WTC11 (cell line): ENCODE results near the gene AKIRIN1. TPM values are rescaled to one million over a fixed set of nuclear protein-coding genes. Genes with fewer than 3 reads are reported as not detected.

Experiments
- ATF1 ChIP-seq: sonication (generic); formaldehyde crosslinking; IDR thresholded peaks from 2 replicates; pipeline ENCODE4 v1.8.1; 2023; ENCODE audit warnings: mild to moderate bottlenecking, moderate library complexity, missing genetic modification reagents
- ETV6 ChIP-seq: sonication (generic); formaldehyde crosslinking; IDR thresholded peaks from 2 replicates; pipeline ENCODE4 v1.8.1; 2022; ENCODE audit warnings: mild to moderate bottlenecking, missing genetic modification reagents
- FOXP1 ChIP-seq: sonication (generic); formaldehyde crosslinking; IDR thresholded peaks from 2 replicates; pipeline ENCODE4 v1.8.0; 2022; ENCODE audit warnings: missing genetic modification reagents, mild to moderate bottlenecking, moderate library complexity, borderline replicate concordance
- GABPB1 ChIP-seq: sonication (generic); formaldehyde crosslinking; IDR thresholded peaks from 2 replicates; pipeline ENCODE4 v1.8.1; 2023; ENCODE audit warnings: mild to moderate bottlenecking, missing genetic modification reagents
- GRHL2 ChIP-seq: fragments of 250-450 bp; sonication (Bioruptor Pico); IDR thresholded peaks from 2 replicates; pipeline ENCODE4 v1.8.0; 2022; ENCODE audit warnings: mild to moderate bottlenecking, moderate library complexity; ENCODE audit not compliant: insufficient replicate concordance, severe bottlenecking
- GTF2I ChIP-seq: fragments of 250-450 bp; sonication (Bioruptor Pico); conservative IDR thresholded peaks from 2 replicates; pipeline ENCODE4 v1.4.0; 2021; ENCODE audit warnings: mild to moderate bottlenecking
- IRF2 ChIP-seq: sonication (generic); formaldehyde crosslinking; IDR thresholded peaks from 2 replicates; pipeline ENCODE4 v1.8.0; 2022; ENCODE audit warnings: low read depth, missing genetic modification reagents, borderline replicate concordance
- JUN ChIP-seq: sonication (generic); formaldehyde crosslinking; IDR thresholded peaks from 2 replicates; pipeline ENCODE4 v1.8.0; 2023; ENCODE audit warnings: mild to moderate bottlenecking, missing genetic modification reagents
- MYBL2 ChIP-seq: sonication (generic); formaldehyde crosslinking; IDR thresholded peaks from 2 replicates; pipeline ENCODE4 v1.8.1; 2023; ENCODE audit warnings: mild to moderate bottlenecking, moderate library complexity, missing genetic modification reagents
- PRRX2 ChIP-seq: fragments of 250-450 bp; sonication (Bioruptor Pico); IDR thresholded peaks from 2 replicates; pipeline ENCODE4 v1.8.0; 2021; ENCODE audit warnings: mild to moderate bottlenecking
- RORB ChIP-seq: fragments of 250-450 bp; sonication (Bioruptor Pico); IDR thresholded peaks from 2 replicates; pipeline ENCODE4 v1.9.0; 2021; ENCODE audit warnings: mild to moderate bottlenecking
- SP1 ChIP-seq: sonication (generic); formaldehyde crosslinking; conservative IDR thresholded peaks from 2 replicates; pipeline ENCODE4 v1.8.1; 2022; ENCODE audit warnings: missing genetic modification reagents
- TEAD1 ChIP-seq: sonication (generic); formaldehyde crosslinking; IDR thresholded peaks from 2 replicates; pipeline ENCODE4 v1.8.0; 2022; ENCODE audit warnings: mild to moderate bottlenecking, missing genetic modification reagents
- ZBTB21 ChIP-seq: sonication (generic); formaldehyde crosslinking; IDR thresholded peaks from 2 replicates; pipeline ENCODE4 v1.8.1; 2023; ENCODE audit warnings: mild to moderate bottlenecking, missing genetic modification reagents, borderline replicate concordance
- total RNA-seq: library from RNA; stranded (reverse); gene quantifications from 3 replicates; pipeline ENCODE4 v1.2.3, GENCODE V29; 2021
- TF ChIP-seq, protein P1 (sequence below): sonication (generic); formaldehyde crosslinking; conservative IDR thresholded peaks from 2 replicates; pipeline ENCODE4 v1.8.1; 2023; ENCODE audit warnings: mild to moderate bottlenecking, low read depth, missing genetic modification reagents, moderate library complexity
- TF ChIP-seq, protein P2 (sequence below): fragments of 250-450 bp; sonication (Bioruptor Pico); IDR thresholded peaks from 2 replicates; pipeline ENCODE4 v1.9.0; 2021; ENCODE audit warnings: mild to moderate bottlenecking
- TF ChIP-seq, protein P3 (sequence below): sonication (generic); formaldehyde crosslinking; IDR thresholded peaks from 2 replicates; pipeline ENCODE4 v1.8.1; 2023; ENCODE audit warnings: mild to moderate bottlenecking, missing genetic modification reagents
- TF ChIP-seq, protein P4 (sequence below): fragments of 250-450 bp; sonication (Bioruptor Pico); conservative IDR thresholded peaks from 2 replicates; pipeline ENCODE4 v1.9.0; 2021; ENCODE audit warnings: mild to moderate bottlenecking
- TF ChIP-seq, protein P5 (sequence below): sonication (generic); formaldehyde crosslinking; IDR thresholded peaks from 2 replicates; pipeline ENCODE4 v1.8.1; 2023; ENCODE audit warnings: mild to moderate bottlenecking, missing genetic modification reagents, moderate library complexity
- TF ChIP-seq, protein P6 (sequence below): fragments of 250-450 bp; sonication (Bioruptor Pico); IDR thresholded peaks from 2 replicates; pipeline ENCODE4 v1.8.0; 2021; ENCODE audit warnings: mild to moderate bottlenecking
- TF ChIP-seq, protein P7 (sequence below): sonication (generic); formaldehyde crosslinking; IDR thresholded peaks from 2 replicates; pipeline ENCODE4 v1.8.1; 2022; ENCODE audit warnings: missing genetic modification reagents, borderline replicate concordance
- TF ChIP-seq, protein P8 (sequence below): sonication (generic); formaldehyde crosslinking; IDR thresholded peaks from 2 replicates; pipeline ENCODE4 v1.8.1; 2023; ENCODE audit warnings: mild to moderate bottlenecking, missing genetic modification reagents, borderline replicate concordance

The AKIRIN1 gene
- total RNA-seq, 1 experiment from 2014 or later: 183 TPM

DNA sequence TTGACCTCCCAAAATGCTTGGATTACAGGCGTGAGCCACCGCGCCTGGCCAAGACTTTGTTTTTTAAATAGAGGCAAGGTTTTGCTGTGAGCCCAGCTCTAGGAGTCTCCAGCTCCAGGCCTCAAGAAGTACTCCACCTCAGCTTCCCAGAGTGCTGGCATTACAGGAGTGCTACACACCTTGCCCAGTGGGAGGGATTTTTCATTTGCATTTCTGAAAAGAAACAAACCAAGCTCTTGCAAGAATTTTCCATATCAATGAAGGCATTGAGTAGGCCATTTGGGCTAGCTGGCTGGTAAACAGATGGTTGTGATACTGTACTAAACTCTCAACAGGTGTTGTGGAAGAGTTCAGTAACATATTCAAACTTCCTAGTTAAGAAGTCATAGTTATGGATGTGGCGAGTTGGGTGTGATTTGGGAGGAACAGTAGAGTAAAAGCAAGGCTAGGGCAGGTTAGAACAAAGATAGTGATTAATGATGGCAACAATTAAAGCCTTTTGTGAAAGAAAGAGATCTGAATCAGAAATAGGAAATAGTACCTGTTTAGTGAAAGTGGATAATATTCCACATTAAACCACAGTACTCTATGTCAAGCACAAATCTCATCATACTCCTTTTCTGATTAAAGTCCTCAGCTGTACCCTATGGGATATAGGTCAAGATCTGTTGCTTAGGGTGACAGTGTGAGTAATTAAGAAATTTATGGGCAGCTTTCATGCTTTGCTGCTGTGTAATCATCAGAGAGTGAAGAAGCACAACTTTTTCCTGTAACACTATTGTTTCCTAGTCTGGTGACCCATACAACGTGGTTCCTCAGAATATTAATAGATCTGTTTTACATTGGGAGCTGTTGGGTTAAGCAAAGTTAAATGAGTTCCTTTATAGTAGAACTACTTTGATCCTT, 10.7 kb downstream of the AKIRIN1 start (continued):
- TF ChIP-seq, protein P1, sequence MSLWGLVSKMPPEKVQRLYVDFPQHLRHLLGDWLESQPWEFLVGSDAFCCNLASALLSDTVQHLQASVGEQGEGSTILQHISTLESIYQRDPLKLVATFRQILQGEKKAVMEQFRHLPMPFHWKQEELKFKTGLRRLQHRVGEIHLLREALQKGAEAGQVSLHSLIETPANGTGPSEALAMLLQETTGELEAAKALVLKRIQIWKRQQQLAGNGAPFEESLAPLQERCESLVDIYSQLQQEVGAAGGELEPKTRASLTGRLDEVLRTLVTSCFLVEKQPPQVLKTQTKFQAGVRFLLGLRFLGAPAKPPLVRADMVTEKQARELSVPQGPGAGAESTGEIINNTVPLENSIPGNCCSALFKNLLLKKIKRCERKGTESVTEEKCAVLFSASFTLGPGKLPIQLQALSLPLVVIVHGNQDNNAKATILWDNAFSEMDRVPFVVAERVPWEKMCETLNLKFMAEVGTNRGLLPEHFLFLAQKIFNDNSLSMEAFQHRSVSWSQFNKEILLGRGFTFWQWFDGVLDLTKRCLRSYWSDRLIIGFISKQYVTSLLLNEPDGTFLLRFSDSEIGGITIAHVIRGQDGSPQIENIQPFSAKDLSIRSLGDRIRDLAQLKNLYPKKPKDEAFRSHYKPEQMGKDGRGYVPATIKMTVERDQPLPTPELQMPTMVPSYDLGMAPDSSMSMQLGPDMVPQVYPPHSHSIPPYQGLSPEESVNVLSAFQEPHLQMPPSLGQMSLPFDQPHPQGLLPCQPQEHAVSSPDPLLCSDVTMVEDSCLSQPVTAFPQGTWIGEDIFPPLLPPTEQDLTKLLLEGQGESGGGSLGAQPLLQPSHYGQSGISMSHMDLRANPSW (CRISPR knock-in tag): no peak
- TF ChIP-seq IRF2 (CRISPR knock-in tag) (no peak), FOXP1 (no peak), RORB (CRISPR knock-in tag) (no peak), MYBL2 (CRISPR knock-in tag) (no peak), JUN (CRISPR knock-in tag) (no peak), PRRX2 (CRISPR knock-in tag) (no peak), ETV6 (CRISPR knock-in tag) (no peak), GABPB1 (CRISPR knock-in tag) (no peak), ATF1 (CRISPR knock-in tag) (no peak), SP1 (peak; percentile 52; the same call in 1 of the 2 replicates), GTF2I (CRISPR knock-in tag) (no peak), GRHL2 (no peak), ZBTB21 (no peak), TEAD1 (peak; percentile 69; the same call in 1 of the 2 replicates)
- TF ChIP-seq, protein P2, sequence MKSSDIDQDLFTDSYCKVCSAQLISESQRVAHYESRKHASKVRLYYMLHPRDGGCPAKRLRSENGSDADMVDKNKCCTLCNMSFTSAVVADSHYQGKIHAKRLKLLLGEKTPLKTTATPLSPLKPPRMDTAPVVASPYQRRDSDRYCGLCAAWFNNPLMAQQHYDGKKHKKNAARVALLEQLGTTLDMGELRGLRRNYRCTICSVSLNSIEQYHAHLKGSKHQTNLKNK (CRISPR knock-in tag): no peak
- TF ChIP-seq, protein P3, sequence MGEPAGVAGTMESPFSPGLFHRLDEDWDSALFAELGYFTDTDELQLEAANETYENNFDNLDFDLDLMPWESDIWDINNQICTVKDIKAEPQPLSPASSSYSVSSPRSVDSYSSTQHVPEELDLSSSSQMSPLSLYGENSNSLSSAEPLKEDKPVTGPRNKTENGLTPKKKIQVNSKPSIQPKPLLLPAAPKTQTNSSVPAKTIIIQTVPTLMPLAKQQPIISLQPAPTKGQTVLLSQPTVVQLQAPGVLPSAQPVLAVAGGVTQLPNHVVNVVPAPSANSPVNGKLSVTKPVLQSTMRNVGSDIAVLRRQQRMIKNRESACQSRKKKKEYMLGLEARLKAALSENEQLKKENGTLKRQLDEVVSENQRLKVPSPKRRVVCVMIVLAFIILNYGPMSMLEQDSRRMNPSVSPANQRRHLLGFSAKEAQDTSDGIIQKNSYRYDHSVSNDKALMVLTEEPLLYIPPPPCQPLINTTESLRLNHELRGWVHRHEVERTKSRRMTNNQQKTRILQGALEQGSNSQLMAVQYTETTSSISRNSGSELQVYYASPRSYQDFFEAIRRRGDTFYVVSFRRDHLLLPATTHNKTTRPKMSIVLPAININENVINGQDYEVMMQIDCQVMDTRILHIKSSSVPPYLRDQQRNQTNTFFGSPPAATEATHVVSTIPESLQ (CRISPR knock-in tag): no peak
- TF ChIP-seq, protein P4, sequence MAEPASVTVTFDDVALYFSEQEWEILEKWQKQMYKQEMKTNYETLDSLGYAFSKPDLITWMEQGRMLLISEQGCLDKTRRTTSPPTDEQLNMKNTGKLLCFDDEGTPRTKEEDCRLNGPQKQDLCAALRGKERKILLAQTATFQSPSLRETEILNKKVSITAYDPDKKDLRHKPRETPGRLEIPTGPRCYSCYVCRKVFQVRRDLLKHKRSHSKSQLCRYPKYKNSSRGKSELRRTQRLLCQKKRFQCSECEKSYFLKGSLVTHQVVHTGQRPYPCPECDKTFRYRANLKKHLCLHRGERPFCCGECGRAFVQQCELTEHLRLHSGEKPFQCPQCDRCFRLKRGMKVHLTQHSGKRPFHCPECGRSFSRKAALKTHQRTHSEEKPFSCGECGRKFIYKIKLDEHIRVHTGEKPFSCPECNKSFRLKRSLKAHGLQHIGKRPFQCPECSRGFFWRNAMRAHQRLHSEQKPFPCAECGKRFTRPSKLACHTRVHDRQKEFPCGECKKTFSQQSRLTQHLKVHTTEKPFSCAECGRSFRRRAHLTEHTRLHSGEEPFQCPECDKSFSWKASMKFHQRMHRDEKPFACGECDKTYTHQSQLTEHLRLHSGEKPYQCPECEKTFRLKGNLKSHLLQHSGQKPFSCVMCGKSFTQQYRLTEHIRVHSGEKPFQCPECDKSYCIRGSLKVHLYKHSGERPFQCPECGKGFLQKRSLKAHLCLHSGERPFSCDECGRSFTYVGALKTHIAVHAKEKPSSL (CRISPR knock-in tag): no peak
- TF ChIP-seq, protein P5, sequence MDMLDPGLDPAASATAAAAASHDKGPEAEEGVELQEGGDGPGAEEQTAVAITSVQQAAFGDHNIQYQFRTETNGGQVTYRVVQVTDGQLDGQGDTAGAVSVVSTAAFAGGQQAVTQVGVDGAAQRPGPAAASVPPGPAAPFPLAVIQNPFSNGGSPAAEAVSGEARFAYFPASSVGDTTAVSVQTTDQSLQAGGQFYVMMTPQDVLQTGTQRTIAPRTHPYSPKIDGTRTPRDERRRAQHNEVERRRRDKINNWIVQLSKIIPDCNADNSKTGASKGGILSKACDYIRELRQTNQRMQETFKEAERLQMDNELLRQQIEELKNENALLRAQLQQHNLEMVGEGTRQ (CRISPR knock-in tag): no peak
- TF ChIP-seq, protein P6, sequence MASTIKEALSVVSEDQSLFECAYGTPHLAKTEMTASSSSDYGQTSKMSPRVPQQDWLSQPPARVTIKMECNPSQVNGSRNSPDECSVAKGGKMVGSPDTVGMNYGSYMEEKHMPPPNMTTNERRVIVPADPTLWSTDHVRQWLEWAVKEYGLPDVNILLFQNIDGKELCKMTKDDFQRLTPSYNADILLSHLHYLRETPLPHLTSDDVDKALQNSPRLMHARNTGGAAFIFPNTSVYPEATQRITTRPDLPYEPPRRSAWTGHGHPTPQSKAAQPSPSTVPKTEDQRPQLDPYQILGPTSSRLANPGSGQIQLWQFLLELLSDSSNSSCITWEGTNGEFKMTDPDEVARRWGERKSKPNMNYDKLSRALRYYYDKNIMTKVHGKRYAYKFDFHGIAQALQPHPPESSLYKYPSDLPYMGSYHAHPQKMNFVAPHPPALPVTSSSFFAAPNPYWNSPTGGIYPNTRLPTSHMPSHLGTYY (CRISPR knock-in tag): no peak
- TF ChIP-seq, protein P7, sequence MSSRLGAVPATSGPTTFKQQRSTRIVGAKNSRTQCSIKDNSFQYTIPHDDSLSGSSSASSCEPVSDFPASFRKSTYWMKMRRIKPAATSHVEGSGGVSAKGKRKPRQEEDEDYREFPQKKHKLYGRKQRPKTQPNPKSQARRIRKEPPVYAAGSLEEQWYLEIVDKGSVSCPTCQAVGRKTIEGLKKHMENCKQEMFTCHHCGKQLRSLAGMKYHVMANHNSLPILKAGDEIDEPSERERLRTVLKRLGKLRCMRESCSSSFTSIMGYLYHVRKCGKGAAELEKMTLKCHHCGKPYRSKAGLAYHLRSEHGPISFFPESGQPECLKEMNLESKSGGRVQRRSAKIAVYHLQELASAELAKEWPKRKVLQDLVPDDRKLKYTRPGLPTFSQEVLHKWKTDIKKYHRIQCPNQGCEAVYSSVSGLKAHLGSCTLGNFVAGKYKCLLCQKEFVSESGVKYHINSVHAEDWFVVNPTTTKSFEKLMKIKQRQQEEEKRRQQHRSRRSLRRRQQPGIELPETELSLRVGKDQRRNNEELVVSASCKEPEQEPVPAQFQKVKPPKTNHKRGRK (CRISPR knock-in tag): no peak
- TF ChIP-seq, protein P8, sequence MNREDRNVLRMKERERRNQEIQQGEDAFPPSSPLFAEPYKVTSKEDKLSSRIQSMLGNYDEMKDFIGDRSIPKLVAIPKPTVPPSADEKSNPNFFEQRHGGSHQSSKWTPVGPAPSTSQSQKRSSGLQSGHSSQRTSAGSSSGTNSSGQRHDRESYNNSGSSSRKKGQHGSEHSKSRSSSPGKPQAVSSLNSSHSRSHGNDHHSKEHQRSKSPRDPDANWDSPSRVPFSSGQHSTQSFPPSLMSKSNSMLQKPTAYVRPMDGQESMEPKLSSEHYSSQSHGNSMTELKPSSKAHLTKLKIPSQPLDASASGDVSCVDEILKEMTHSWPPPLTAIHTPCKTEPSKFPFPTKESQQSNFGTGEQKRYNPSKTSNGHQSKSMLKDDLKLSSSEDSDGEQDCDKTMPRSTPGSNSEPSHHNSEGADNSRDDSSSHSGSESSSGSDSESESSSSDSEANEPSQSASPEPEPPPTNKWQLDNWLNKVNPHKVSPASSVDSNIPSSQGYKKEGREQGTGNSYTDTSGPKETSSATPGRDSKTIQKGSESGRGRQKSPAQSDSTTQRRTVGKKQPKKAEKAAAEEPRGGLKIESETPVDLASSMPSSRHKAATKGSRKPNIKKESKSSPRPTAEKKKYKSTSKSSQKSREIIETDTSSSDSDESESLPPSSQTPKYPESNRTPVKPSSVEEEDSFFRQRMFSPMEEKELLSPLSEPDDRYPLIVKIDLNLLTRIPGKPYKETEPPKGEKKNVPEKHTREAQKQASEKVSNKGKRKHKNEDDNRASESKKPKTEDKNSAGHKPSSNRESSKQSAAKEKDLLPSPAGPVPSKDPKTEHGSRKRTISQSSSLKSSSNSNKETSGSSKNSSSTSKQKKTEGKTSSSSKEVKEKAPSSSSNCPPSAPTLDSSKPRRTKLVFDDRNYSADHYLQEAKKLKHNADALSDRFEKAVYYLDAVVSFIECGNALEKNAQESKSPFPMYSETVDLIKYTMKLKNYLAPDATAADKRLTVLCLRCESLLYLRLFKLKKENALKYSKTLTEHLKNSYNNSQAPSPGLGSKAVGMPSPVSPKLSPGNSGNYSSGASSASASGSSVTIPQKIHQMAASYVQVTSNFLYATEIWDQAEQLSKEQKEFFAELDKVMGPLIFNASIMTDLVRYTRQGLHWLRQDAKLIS (CRISPR knock-in tag): no peak
